Right lobe of liver (tissue), 6 donors: ENCODE measurements around the gene NKX2-3. TPM values are rescaled to one million over a fixed set of nuclear protein-coding genes. Genes with fewer than 3 reads are reported as not detected.

Experiments
- ATAC-seq, 4 donors: fragments of 200-7000 bp; cut with Tn5 transposase; one replicate each; pipeline ENCODE4 v1.9.1; 2020; ENCODE audit warnings: mild to moderate bottlenecking in 4 of 4, moderate library complexity in 4 of 4
- DNase-seq, 3 donors: peaks; one replicate each; pipeline ENCODE4 v3.0.0-alpha.2; 2020
- H3K27ac ChIP-seq, 3 donors: fragments of 200-600 bp; one replicate each; pipeline ENCODE4 v1.8.0; 2022
- H3K27me3 ChIP-seq, 2 donors: fragments of 200-600 bp; one replicate each; pipeline ENCODE4 v1.8.0; 2022
- H3K36me3 ChIP-seq, 4 donors: fragments of 200-600 bp; sonication (generic) in 1 of 4; one replicate each; pipeline versions ENCODE4 v1.5.1 to v1.8.0; 2017 to 2022; ENCODE audit warnings: control low read depth in 1 of 4
- H3K4me1 ChIP-seq, 4 donors: fragments of 200-600 bp; sonication (generic) in 1 of 4; one replicate each; pipeline versions ENCODE4 v1.5.1 to v1.8.0; 2017 to 2022; ENCODE audit warnings: control low read depth in 1 of 4
- H3K4me3 ChIP-seq, 3 donors: fragments of 200-600 bp; one replicate each; pipeline ENCODE4 v1.8.0; 2022
- H3K9me3 ChIP-seq, 4 donors: fragments of 200-600 bp; sonication (generic) in 1 of 4; one replicate each; pipeline versions ENCODE4 v1.5.1 to v1.8.0; 2017 to 2022; ENCODE audit warnings: control low read depth in 1 of 4
- CTCF ChIP-seq, 4 donors: fragments of 200-600 bp in 3 of 4; fragments of 450-650 bp in 1 of 4; IDR thresholded peaks; one replicate each; pipeline versions ENCODE4 v1.5.1 to v1.8.0; 2016 to 2022; ENCODE audit warnings: antibody characterized with exemption in 4 of 4, mild to moderate bottlenecking in 2 of 4
- POLR2A ChIP-seq: fragments of 450-650 bp; IDR thresholded peaks from one replicate; pipeline ENCODE4 v1.6.1; 2017; ENCODE audit warnings: antibody characterized with exemption, mild to moderate bottlenecking
- WGBS: methylation state at CpG from one replicate; pipeline ENCODE4 v1.1.6; 2018; ENCODE audit warnings: low coverage, low lambda C conversion rate; ENCODE audit not compliant: insufficient coverage; ENCODE audit errors: missing lambda C conversion rate; 5-methylcytosine and 5-hydroxymethylcytosine counted together
- intact Hi-C, 2 donors: fragments of 100-400 bp; cut with DNase I; formaldehyde crosslinking; loops; one replicate each; pipeline versions ENCODE4 v1.11.2 to v1.14.1; 2022
- total RNA-seq, 6 experiments: library from RNA; depleted of rRNA in 2 of 6; stranded (reverse); fragments of >200 nt in 2 of 6; fragmentation: NEBNext Ultra II Directional in 3 of 6; extraction: Animal tissue kit (Norgen Biotek cat#: 25700) in 3 of 6; gene quantifications; one replicate each; pipeline versions ENCODE4 v1.1.0 to v1.2.4, GENCODE V29; 2016 to 2023
- donor health status: DM: no; HTN: yes; CAD: no.
- donor health status: DM: no; HTN: no; CAD: no.
- donor health status: DM: no; HTN: no; CAD: no.
- donor health status: DM: no; HTN: yes; CAD: no.
- donor health status: DM: no; HTN: yes; CAD: no.

NKX2-3 gene
- total RNA-seq, 6 experiments from 2014 or later, result 0.18 TPM; not detected in 5

- Histone ChIP-seq H3K4me3 (no peak overlapping the region), H3K27me3 (peaks cover 0 to 58% of the 10 kb centered on the region in 2 donors), H3K27ac (no peak overlapping the region), H3K4me1 (no peaks in the 10 kb centered on the region), H3K36me3 (no peaks in the 10 kb centered on the region), H3K9me3 (no peaks in the 10 kb centered on the region)
- 7% methylated on average over 39 of the region's 48 CpGs for WGBS
- ATAC-seq, result no peak
- intact Hi-C loops, result no loop called here
- DNase-seq, result no peak
- no peak for TF ChIP-seq CTCF (IDR thresholded peaks at IDR 0.05)
- no peak for TF ChIP-seq POLR2A
These were observed 12.5 kb upstream of the NKX2-3 start for GRCh38 chr10:99520040-99520846.

GRCh38 chr10:99520847-99521764, 11.6 kb upstream of the NKX2-3 start:
- WGBS, result 25% methylated on average over 13 of the region's 46 CpGs
- H3K9me3 ChIP-seq, result no peaks in the 10 kb centered on the region
- H3K27me3 ChIP-seq, result peaks cover 0 to 58% of the 10 kb centered on the region in 2 donors
- intact Hi-C loops, result no loop called here
- no peaks in the 10 kb centered on the region for H3K36me3 ChIP-seq
- no peak overlapping the region for H3K27ac ChIP-seq
- ATAC-seq (peak in 2 of 4 donors; percentile 13 to 20), DNase-seq (no peak)
- H3K4me1 ChIP-seq, result no peaks in the 10 kb centered on the region
- H3K4me3 ChIP-seq, result no peak overlapping the region
- TF ChIP-seq CTCF (IDR thresholded peaks at IDR 0.05), result no peak
- TF ChIP-seq POLR2A, result no peak

- H3K4me1 ChIP-seq, result no peaks in the 10 kb centered on the region
- DNase-seq (no peak), ATAC-seq (peak in 1 of 4 donors; percentile 10)
- H3K27ac ChIP-seq, result no peak overlapping the region
- no peaks in the 10 kb centered on the region for H3K36me3 ChIP-seq
- no peak for TF ChIP-seq CTCF (IDR thresholded peaks at IDR 0.05)
- TF ChIP-seq POLR2A, result no peak
- 13% methylated on average over 19 of the region's 51 CpGs for WGBS
- H3K27me3 ChIP-seq, result peaks cover 0 to 59% of the 10 kb centered on the region in 2 donors
- no peaks in the 10 kb centered on the region for H3K9me3 ChIP-seq
- intact Hi-C loops, result no loop called here
- no peak overlapping the region for H3K4me3 ChIP-seq
These were observed 10.8 kb upstream of the NKX2-3 start for GRCh38 chr10:99521765-99522469.

GRCh38 chr10:99522470-99523250, 10.1 kb upstream of the NKX2-3 start:
- Histone ChIP-seq H3K4me1 (no peaks in the 10 kb centered on the region), H3K36me3 (no peaks in the 10 kb centered on the region), H3K4me3 (no peak overlapping the region), H3K9me3 (no peaks in the 10 kb centered on the region), H3K27ac (no peak overlapping the region), H3K27me3 (peaks cover 0 to 66% of the 10 kb centered on the region in 2 donors)
- DNase-seq (no peak), ATAC-seq (no peak)
- intact Hi-C loops, result no loop called here
- TF ChIP-seq POLR2A (no peak), CTCF (IDR thresholded peaks at IDR 0.05) (no peak)
- WGBS, result 27% methylated on average over 7 of the region's 35 CpGs
